GM19099 (cell line): ENCODE measurements around the gene CYP11A1.

Source experiments
- POLR2A ChIP-seq: IDR thresholded peaks from 3 replicates; pipeline ENCODE4 v1.6.1; 2011; ENCODE audit warnings: low read depth; ENCODE audit not compliant: insufficient read length; ENCODE audit errors: extremely low read depth

The CYP11A1 gene

GRCh38 chr15:74384881-74385643 lies 17.6 kb upstream of the CYP11A1 start:
- peak; percentile 80 for TF ChIP-seq POLR2A

GRCh38 chr15:74384566-74384880 lies 17.1 kb upstream of the CYP11A1 start:
- no peak for TF ChIP-seq POLR2A

DNA sequence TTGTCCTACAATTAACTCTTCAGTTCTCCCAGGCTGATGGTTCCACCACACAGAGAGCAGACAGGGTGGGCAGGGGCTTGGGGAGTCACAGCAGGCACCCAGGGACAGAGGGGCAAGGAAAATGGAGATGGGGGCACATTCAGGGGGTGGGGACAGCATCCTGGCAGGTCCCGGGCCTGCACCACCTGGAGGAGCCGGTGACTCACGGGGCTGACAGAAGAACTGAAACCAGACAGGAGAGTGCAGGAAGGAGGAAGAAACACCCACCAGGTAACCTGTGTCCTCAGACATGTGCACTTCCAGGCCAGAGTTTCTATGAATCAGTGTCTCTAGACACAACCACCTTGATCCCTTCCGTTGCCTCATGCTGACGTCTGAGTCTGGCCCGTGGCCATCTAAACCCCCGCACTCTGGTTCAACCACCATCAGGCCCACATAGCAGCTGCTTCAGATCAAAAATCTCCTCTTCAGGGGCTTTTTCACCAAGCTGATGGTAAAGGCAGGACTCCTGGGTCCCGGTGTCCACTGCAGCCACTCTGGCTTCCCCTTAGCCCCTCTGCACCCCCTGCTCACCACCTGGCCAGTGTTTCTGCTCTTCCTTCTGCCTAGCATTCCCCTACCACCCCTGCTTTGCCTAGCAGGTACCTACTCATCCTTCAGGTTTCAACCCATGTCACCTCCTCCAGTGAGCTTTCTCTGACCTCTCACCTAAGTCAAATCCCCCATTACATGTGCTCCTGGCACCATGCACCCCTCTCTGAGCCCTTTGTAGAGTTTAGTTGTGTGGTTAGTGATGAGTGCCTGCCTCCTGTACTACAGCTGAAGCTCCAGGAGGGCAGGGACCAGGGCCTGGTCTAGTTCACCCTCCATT lies 16.5 kb upstream of the CYP11A1 start:
- TF ChIP-seq POLR2A, result peak; percentile 50

- no peak for TF ChIP-seq POLR2A
These were observed 15.8 kb upstream of the CYP11A1 start for GRCh38 chr15:74383286-74383685.

DNA sequence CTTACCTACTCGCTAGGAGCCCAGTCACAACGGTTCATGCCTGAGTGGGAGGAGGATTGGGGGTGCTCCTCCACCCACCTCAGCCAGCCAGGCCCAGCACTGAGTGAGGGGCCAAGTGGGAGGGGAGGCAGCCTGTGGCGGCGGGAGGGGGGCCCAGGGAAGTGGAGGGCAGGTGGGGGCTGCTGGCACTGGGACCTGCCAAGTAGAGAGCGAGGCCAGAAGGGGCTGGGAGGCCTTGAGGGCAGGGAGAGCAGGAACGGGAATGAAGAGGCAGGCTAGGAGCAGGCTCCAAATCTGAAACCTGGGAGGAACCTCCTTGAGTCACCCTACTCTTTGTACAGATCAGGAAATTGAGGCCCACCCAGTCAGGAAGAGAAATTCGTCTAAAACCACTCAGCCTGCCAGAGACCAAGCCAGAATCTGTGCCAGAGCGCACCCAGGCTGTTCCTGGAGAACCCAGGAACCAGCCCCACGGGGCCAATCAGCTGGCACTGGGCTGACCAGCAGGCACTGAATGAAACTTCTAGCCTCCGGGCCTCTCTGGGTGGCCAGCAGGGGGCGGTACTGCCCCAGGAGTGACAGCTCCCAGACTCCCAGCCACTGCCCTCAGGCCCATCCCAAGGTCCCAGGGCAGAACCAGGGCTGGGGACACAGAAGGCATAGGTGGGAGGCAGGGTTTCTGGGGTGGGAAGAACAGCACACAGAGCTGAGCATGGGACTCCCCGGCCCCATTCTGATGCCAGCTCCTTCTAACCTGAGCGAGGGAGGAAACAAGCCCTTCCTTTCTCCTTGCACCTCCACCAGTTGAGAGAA lies 14.8 kb upstream of the CYP11A1 start:
- peak; percentile 14 for TF ChIP-seq POLR2A

GRCh38 chr15:74381481-74381880 lies 14.0 kb upstream of the CYP11A1 start:
- no peak for TF ChIP-seq POLR2A

- no peak for TF ChIP-seq POLR2A
These were observed 13.7 kb upstream of the CYP11A1 start for GRCh38 chr15:74381190-74381453.

DNA sequence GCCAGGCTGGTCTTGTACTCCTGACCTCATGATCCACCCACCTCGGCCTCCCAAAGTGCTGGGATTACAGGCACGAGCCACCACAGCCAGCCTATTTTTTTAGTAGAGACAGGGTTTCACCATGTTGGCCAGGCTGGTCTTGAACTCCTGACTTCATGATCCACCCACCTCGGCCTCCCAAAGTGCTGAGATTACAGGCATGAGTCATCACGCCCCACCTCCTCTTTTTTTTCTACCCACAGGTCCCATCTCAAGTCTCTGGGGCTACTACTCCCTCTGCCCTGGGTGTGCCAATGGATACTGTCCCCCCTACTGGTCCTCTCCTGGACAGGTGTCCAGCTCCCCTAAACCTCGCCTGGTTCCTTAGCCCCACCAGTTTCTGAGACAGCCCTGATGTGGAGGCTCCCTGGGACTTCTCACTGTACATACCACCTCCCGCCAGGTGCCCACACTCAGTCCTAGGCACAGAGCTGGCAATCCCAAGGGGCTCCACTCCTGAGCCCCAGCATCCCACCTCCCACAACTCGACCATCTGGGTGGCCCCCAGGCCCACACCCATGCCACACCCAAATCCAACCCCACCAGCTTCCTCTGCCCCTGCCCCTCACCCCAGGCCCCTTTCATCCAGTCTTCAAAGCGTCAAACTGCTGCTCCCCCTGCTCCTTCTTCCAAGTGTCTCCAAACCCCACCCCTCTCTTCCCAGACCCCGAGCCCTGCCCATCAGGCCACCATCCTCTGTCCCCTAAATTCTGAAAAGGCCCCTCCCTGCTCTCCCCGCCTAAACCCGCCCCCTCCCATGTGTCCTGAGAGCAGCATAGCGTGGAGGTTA lies 13.1 kb upstream of the CYP11A1 start:
- TF ChIP-seq POLR2A, result no peak

- no peak for TF ChIP-seq POLR2A
These were observed 11.4 kb upstream of the CYP11A1 start for GRCh38 chr15:74378848-74379247.

DNA sequence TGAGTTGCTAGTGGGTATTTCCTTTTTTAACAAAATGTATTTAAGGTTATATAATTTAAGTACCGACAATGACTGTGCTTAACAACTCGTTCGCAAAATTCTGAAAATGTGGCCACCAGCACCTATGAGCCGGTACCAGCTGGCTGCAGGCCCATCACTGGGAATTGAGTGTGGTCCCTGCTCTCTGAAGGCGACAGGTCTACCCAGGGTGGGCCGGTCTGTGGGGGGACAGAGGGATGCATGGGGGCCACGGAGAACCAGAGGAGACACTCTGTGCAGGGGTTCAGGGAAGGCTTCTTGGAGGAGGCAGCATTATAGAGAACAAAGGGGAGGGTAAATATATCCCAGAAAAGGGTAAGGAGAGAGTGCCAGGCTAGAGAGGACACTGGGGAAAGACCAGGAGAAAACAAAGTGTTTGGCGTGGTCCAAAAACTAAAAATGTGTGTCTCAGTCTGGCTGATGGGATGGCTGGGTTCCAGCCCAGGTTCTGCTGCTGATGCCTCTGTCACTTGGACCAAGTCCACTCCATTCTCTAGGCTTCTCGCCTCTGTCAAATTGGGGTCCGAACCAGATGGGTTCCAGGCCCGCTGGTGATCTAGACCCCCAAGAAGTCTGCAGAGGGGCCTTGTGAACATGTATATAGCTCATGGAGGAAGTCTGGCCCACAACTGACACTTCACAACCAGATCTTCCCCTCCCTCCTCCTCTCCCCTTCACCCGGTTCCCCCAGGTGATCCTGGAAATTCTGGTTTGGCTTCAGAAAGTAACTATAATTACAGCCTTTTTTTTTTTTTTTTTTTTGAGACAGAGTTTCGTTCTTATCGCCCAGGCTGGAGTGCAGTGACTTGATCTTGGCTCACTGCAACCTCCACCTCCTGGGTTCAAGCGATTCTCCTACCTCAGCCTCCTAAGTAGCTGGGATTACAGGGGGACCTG lies 10.7 kb upstream of the CYP11A1 start:
- TF ChIP-seq POLR2A, result no peak

DNA sequence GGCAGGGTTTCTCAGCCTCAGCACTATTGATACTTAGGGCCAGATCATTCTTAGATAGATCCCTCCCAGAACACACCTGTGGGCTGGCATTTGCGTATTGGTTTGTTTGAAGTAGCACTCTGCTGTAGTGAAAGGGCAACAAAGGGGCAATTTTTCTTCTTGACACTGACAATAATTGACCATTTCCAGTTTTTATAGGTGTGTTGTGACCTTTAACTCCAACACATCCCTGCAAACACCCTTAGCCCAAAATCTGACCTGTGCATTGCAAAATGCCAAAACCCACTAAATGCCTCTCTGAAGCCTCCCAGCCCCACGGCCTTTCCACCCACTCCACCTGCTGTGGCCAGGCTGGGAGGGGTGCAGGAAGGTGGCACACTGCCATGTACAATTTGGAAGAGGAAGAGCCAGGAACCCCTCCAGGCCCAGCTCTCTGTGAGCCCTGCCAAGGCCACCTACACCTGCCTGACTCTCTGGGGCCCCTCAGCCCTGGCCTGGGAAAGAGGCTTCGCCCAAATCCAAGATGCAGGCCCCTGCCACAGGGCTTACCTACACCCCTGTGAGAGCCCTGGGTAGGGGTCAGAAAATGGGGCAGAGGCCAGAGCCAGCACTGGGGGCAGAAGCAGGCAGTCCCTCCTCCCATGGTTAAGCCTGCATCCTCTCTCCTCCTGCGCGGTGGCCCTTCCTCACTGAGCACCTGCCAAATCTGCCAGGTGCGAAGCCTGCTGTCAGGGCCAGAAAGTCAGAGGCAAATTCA lies 9.6 kb upstream of the CYP11A1 start:
- no peak for TF ChIP-seq POLR2A

DNA sequence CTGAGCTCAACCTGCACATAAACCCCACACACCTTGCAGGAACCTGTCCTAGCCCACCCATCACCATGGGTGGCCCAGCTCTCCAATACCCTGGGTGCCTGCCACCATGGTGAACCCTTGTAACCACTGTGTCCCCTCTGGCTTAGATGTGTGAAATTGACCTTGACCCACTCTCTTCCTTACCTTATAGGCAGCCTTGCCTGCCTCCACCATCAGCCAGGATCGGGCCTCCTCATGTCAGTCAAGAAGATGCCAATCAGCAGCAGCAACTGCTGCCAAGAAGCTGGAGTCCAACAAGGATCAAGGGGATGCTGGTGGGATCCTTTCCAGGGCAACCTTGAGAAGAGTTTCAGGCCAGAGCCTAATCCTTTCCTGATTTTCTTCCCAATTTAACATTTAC lies 8.8 kb upstream of the CYP11A1 start:
- no peak for TF ChIP-seq POLR2A

DNA sequence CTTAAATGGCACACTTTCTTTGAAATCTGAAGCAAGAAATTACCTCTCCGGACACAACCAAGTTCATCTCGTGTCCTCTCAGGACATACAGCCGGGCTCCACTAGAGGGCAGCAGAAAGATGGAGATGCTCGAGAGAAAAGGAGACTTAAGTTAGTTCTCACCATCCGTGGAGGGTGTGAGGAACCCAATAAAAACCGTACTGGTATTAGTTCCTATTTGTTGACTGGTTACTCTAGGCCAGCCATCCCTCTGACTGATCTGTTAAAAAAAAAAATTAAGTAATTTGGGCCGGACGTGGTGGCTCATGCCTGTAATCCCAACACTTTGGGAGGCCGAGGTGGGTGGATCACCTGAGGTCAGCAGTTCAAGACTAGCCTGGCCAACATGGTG lies 7.9 kb upstream of the CYP11A1 start:
- TF ChIP-seq POLR2A, result no peak
